ENCODE data around the gene ERC2.
A peak's percentile ranks its signal among the peaks of the same experiment; 100 is the strongest.
"Not testable (repeated sequence)": the region's sequence is repeated elsewhere in the genome, so short reads cannot be mapped to it uniquely, and the experiment has no call there.

Gene ERC2

DNA sequence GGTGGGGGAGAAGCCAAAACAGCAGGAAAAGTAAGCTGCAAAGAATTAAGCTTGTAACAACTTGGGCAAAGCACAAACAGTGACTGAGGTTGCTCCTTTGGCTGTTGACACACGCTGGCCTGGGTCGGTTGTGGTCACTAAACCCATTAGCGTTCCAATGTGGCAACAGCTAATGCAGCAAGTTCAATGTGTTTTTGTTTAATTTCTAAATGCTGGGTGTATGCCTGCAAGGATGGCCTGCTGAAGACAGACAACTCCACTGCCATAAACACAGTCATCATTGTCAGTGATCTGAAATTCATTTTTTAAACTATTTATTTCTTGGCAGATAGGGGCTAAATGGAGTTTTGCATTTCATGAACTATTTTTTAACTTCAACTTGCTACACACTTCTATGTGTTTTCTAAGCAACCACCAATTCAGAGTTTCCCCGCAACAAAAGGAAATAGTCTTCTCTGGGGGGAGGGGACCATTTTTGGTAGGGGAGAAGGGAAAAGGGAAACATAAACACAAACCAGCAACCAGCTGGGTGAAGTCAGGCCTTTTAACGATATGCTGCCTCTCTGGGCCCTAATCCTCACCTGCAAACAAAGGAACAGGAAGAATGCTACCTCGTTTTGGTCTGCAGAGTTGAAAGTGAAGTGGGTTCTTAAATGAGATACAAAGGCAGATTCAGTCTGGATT is 946.4 kb downstream of the ERC2 start:
- DNase-seq (ENCODE audit: low read depth) = peak; percentile 83

DNA sequence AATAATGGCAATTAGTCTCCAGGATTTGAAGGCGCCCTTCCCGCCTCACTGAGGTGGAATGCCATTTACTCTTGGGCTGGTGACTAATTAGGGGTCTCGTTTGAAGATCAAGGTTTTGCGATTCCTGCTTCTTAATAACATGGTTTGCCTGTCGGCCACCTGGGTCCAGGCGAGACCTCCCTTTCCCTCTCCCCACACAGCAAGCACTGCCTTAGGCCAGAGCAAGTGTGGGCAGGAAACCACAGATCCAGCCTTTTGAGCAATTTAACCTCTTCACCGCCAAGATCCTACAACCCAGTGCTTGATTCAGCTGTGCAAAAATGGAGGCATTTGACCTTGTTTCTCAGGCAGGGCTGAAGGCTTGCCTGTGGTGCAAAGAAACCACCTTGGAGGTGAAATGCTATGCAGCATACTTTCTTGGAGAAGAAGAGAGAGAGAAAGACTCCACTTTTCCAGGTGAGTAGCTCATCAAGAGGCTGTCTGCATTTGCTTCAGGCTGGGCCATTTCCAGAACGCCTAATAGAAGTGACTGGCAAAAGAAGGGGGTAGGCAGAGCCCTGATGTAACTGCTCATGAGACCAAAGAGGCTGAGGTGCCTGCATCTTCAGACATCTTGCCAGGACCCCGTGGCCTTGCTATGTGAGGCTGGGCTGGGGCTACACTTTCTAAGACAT is 947.1 kb downstream of the ERC2 start:
- no peak for DNase-seq (ENCODE audit: low read depth)

DNA sequence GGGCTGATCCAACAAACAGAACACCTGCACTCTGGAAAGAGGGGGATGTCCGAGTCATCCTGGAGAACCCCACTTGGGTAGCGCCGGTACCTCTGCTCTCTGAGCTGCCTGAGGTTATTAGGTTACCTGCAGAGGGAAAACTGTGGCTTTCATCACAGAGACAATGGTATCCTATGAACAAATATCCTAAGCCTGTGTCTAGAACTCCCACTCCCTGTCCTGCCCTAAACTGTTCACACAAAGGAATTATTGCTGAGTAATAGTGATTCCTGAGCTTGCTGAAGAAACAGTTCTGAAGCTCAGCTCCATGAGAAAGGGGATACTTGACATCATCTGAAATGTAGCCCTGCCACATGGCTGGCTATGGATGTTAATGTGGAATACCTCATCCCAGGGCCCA is 949.2 kb downstream of the ERC2 start:
- DNase-seq (ENCODE audit: low read depth) = peak; percentile 29

DNA sequence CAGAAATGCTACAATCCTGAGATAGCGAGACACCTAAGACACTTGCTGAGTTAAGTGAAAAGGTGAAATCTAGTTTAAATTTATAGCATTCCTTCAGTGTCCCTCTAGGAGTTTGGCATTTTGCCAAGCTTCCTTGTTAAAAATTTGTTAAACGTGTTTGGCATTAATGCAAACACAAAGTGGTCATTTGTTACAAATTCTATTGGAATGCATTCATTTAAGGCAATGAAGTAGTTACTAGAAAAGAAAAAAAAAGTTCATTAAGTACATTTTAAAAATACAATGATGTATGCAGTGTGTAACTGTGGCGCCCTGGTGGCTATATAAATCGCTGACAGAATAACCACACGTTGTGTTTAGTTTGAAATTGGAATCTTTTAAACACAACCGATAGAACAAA is 949.8 kb downstream of the ERC2 start:
- DNase-seq (ENCODE audit: low read depth) = no peak

DNA sequence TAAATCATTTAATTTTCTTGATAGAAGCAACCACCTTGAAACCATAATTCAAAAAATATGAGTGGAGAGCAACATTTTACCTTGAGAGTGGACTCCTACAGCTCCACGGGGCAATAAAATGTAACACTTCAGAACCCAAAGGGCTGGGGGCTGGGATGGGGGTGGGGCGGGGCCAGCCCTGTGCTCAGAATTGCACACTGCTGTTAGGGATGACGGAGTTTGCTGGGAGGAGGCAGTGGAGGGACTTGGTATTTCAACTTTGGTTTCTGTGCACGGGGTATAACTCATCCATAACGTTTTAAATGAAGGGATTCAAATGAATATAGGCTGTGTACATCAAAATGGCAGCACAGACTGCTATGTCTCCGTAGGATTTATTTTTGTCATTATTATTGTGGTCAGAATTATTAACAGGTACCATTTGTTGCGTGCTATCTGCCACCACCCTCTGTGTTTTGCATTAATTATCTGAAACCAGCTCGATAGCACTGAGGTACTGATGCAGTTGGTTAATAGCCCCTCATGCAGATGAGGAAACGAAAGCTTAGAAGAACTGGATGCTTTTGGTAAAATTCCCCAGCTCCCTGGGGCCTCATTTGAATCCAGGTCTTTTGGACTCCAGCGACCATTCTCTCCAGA is 951.8 kb downstream of the ERC2 start:
- DNase-seq (ENCODE audit: low read depth) = no peak

DNA sequence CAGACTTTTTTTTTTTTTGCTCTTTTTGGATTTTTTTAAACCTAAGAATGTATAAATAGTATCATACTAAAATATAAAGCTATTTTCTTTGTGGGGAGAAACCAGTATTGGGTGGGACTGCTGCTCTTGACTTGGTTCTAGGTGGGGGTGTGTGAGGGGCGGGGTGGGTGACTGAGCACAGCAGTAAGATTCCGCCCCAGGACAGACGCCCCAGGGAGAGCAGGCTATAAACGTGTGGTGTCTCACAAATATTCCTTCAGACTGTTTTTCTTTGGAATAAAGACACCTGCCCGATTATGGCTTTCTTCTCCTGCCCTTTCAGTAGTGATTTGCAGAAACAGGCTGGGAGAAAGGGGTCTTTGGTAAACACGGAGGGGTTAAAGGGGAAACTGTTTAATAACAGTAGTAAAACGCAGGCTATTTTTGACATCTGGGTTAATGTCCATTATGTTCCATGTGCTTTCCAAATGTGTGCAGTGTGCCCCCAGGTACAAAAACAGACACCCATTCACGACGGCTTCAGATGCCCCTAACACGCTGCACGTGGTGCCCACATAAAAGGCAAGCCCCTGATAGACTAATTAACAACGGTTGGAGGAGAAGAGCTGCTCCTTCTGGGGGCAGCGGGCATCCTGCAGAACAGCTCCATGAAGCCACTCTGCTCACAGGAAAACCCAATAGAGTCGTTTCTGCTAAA is 952.6 kb downstream of the ERC2 start:
- no peak for DNase-seq (ENCODE audit: low read depth)

DNA sequence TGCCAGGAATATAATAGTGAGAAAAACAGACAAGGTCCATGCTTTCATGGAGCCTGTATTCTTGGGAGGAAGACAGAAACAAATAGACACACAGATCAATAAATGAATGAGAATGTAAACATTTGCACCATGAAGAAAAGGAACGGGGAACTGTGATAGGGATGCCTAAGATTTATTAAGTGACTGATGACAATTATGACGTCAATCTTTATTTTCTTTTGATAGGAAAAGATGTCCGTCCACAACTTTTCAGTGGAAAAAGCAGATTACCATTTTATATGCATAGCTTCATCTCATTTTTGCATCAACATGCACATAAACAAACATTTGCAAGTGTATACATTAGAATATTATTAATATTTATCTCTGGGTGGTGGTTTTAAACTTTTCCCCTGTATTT is 953.3 kb downstream of the ERC2 start:
- no peak for DNase-seq (ENCODE audit: low read depth)

DNA sequence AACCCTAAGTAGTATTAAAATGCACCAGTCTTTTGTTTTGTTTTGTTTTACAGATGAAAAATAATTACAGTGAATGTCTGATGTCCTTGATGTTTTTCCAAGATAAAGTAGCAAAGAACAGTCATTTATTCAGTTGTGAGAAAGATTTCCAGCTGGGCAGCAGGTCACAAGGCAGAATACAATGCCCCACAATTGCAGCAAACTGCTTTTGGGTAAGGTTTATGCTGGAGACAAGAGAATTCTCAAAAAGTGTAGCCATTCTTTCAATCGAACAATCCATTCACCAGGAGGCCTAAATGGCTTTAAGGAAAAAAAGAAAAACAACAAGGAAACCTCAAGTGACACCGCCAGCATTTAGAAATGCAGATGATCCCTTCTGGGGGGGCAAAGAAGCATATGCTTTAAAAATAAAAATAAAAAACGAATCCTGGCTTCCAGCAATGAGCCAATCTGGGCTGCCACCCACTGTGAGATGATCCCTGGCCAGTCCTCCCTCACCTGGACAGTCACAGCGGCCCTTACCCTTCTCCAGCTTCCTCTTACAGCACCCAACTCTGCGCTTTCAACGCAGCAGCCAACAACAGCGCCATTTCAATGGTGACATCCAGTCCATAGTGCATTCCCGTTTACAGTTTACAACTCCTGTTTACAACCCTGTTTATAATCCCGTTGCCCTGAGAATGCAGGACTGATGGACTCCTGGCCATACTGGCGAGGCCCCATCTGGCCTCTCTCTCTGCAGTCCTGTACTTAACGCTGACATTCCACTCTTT is 955.5 kb downstream of the ERC2 start:
- no peak for DNase-seq (ENCODE audit: low read depth)

DNA sequence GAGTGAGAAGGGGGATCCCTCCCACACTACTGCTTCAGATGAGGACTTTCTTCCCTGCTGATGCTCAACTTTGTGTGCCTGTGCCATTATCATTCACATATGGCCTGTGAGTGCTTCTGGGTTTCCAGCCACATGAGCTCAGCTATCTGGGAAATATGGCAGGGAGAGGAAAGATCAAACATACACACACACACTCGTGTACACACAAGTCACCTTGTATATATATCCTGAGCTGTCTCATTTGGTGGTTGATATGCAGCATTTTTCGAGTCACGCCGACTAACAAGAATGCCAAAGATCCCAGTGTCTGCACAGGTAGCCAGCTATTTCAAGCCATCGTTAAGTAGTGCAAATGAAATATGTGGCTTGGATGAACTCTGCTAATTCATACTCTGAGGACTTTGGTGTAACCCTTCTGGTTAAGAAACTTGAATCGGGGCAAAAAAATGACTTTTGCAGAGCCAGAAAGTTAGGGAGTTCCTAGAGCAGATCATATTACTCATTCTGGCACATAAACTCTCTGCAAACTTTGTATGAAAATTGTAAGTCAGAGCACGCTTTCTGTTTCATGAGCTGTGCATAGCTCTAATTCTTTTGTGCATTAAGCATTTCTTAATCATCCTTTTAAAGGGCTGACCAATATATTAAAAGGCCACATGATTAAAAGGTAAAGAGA is 956.2 kb downstream of the ERC2 start:
- DNase-seq (ENCODE audit: low read depth) = peak; percentile 54

DNA sequence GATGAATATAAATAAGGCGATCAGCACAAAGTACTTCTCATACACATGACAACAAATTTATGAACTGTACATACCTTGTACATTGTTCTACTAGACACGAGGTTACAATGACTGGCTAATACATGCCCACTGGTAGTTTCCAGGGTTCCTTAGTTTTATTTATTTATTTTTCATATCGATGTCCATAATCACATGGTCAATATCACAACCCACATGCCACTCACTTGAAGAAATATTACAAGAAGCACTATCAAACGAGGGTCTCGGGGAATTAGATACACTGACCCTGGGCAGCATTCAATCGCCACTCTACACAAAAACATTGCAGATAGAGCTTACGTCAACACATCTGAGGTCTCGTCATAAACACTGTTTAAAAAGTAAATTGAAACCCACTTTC is 959.9 kb downstream of the ERC2 start:
- DNase-seq (ENCODE audit: low read depth) = no peak

DNA sequence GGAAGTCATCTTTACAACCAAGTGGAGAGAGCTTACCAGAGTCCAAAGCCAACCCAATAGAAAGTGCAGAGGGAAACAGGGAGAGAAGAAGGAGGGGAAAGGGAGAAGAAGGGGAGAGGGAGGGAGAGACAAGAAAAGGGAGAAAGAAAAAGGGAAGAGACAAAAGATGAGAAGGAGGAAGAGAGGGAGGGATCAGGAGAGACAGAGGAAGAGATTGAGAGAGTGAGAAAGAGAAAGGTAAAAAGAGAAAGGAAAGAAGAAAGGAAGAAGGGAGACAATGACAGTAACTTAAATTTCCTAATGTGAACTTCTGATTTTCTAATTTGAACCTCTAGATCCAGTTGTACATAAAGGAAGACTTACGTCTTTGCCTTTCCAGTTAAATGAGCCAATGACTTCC is 960.5 kb downstream of the ERC2 start:
- DNase-seq (ENCODE audit: low read depth) = no peak

DNA sequence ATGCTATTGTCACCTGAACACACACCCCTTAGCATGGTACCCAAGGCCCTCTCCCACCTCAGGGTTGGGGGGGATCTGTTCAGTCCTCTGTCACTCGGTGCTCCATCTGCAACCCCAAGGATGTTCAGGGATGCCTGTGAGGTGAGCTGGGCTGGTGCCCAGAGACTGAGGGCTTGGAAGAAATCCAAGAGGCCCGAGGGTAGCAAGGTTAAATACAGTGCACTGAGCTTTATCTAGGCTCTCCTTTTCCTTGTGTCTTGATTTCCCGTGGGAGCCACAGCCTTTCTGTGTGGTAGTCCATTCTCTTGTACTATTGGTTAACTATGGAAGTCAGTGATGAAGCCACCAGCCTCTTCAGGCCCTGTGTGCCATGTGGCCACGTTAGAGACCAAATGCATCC is 962.5 kb downstream of the ERC2 start:
- no peak for DNase-seq (ENCODE audit: low read depth)

DNA sequence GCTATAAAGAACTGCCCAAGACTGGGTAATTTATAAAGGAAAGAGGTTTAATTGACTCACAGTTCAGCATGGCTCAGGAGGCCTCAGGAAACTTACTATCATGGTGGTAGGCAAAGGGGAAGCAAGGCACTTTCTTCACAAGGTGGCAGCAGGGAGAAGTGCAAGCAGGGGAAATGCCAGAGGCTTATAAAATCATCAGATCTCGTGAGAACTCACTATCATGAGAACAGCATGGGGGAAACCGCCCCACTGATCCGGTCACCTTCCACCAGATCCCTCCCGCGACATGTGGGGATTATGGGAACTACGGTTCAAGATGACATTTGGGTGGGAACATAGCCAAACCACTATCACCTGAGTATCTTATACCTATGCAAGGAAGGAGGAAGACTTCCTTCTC is 963.2 kb downstream of the ERC2 start:
- not testable (repeated sequence) for DNase-seq (ENCODE audit: low read depth)

DNA sequence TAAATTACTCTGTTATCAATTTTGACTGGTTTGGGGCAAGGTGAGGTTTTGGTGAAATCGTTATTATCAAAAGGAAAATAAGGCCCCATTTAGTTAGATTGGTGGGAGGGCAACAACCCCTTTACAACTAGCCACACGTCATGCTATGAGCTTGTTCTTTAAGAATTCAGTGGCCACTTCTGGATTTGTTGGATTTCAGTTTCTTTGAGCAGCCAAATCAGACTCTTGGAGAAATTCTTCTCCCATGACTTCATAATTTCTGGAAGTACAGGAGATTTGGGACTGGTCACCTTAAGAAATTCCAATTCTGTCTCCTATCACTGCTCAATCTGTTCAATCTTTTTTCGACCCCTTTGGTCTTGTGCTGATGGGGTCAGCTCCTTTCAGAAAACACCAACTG is 966.4 kb downstream of the ERC2 start:
- DNase-seq (ENCODE audit: low read depth) = no peak

DNA sequence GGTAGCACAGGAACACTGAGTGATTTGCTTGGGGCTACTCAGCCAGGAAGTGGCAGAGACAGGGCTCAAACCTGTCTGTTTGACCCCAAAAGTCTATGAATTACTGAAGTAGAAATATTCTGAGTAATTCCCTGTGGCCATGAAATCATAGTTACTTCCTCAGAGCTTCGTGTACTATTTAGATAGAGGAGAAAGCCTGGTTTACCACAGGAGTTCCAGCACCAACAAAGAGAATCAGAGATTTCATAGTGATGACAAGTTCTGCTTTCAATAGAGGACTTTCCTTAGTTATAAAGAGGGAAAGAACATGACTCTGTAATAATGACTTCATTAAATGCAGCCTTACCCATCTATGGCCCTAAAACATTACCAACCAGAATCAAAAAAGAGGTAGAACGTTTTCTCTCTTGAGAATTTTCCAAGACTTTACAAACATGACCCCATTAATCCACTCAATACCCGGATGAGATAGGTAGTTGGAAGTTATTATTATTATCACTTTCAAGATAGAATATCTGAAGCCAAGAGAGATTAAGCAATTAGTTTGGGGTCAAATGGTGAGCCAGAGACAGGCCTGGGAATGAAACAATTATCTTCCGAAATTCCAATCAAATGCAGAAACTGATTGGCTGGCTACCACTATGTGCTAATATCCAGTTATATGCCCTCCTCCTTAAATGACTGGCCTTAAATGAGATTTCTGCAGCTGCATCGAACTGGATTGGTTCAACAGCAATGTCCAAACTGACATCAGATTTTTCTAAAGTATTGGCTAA is 967.5 kb downstream of the ERC2 start:
- DNase-seq (ENCODE audit: low read depth) = no peak

DNA sequence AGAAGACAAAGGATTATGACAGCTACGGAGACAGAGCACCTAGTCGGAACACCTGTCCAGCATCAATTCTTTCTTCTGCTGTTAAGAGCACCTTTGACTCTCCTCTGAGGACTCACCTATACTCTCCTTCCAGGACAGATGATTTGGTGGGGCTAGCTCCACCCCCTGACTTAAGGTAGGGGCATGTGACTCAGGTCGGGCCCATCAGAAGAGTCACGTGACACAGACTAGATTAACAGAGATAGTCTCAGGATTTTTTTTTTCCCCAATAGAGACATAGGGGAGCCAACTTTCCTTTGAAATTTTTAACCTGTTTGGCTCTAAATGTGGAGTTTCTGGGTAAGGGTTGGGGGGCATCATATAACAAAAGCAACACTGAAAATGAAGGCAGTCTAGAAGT is 969.7 kb downstream of the ERC2 start:
- DNase-seq (ENCODE audit: low read depth) = no peak

DNA sequence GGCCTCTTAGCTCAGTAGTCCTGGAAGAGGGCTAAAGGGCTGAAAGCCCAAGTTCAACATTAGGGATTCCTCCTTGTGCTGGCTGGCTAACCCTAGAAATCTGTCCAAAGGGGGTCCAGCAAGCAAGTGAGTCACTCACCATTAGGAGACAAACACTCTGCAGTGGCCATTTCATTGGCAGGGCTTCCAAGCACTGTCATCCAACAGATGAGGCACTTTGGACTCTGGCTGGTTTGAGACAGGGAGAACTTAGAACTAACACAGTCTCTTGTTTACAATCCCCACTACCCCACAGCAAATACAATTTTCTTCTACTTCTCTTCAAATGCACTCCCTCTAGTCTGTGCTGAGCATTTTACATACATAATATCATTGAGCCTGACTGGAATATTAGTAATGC is 971.0 kb downstream of the ERC2 start:
- DNase-seq (ENCODE audit: low read depth) = no peak

DNA sequence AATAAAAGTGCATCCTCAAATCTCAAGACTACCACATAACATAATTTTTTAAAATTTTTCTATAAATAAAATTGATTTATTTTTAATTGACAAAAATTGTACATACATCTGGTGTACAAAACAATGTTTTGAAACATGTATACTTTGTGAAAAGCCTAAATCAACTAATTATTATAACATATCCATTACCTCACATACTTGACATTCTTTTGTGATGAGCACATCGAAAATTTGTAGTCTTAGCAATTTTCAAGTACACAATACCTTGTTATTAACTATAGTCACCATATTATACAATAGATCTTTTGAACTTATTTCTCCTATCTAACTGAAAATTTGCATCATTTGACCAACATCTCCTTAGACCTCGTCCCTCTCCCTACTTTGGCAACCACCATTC is 973.3 kb downstream of the ERC2 start:
- no peak for DNase-seq (ENCODE audit: low read depth)

DNA sequence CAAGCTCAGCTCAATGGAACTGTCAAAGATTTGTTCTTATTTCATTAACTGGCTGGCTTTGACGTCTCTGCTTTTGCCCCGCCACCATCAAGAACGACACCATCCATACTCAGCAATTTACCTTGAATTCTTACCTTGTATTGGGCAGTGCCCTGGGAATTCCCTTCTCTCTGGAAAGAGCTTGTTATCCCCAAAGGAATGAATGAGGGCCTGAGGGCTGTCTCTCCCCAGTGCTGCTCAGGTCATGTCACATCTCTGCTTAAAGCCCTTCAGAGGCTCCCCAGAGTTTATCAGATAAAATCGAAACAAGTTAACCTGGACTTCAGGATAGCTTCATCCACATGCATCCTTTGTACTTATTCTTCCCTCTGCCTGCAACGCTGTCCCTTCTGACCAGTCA is 975.3 kb downstream of the ERC2 start:
- DNase-seq (ENCODE audit: low read depth) = no peak

DNA sequence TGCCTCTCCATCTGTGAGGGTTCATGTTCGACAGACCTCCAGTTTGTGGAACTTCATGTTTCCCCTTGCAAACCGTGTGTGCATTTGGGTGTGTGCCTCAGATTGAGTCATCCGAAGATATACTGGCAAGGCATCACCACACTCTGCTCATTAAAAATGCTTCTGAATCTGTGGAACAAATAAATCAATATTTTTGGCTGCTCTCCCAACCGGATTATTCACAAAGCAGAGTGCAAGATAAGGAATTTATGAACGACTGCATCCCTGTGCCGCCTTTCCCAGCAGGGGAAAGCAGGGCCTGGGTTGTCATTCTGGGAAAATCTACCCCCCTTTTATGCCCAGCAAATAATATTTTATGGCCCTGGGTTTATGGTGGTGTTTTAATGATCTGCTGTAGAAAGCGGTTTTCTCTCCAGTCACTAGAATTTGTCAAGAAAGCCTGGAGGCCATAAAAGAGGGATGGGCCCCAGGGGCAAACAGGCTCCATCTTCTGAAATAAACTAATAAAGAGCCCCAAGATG is 976.9 kb downstream of the ERC2 start:
- DNase-seq (ENCODE audit: low read depth) = peak; percentile 97

Measured in GM04504 (cell line).